Neuron (in vitro differentiated cells): ENCODE data around the gene CTTN.
"Not testable (repeated sequence)": the region's sequence is repeated elsewhere in the genome, so short reads cannot be mapped to it uniquely, and the experiment has no call there.

Experiments used
- H2AFZ ChIP-seq: one replicate; pipeline ENCODE4 v1.6.1; 2013; ENCODE audit warnings: low read depth, mild to moderate bottlenecking, inconsistent platforms, low read length, moderate library complexity
- H3K27me3 ChIP-seq: one replicate; pipeline ENCODE4 v1.6.1; 2013; ENCODE audit warnings: low read length; ENCODE audit not compliant: insufficient read depth
- H3K36me3 ChIP-seq: one replicate; pipeline ENCODE4 v1.6.1; 2013; ENCODE audit warnings: low read length; ENCODE audit not compliant: insufficient read depth
- H3K4me1 ChIP-seq: one replicate; pipeline ENCODE4 v1.6.1; 2013; ENCODE audit warnings: low read length; ENCODE audit not compliant: insufficient read depth
- H3K4me3 ChIP-seq: 2 replicates; pipeline ENCODE4 v1.5.1; 2013; ENCODE audit warnings: mild to moderate bottlenecking, low read length, moderate library complexity
- H3K9me3 ChIP-seq: one replicate; pipeline ENCODE4 v1.6.1; 2013; ENCODE audit warnings: low read length

Gene CTTN

GRCh38 chr11:70384566-70385152 lies 13.7 kb upstream of the CTTN start:
- Histone ChIP-seq H3K4me1 (no peaks in the 10 kb centered on the region), H3K4me3 (no peak overlapping the region), H3K36me3 (peaks cover 38% of the 10 kb centered on the region)

DNA sequence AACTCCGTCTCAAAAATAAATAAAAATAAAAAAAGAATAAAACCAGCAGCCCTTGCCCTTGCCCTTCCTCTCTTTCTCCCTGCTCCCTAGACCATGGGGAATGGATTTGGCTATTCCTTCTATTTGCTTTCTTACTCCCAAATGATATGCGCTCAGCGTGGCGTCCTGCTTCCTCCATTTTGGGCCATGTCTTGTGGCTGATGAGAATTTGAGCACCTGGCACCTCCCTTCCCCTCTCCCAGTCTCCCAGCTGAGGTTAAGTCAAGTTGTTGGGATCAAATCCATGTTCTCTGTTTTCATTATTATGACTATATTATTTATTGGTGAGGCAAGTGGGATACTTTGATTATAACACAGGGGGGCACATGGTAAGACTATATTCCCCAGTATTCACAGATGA lies 10.8 kb upstream of the CTTN start:
- no peaks in the 10 kb centered on the region for H3K4me1 ChIP-seq
- no peak overlapping the region for H3K4me3 ChIP-seq
- no peak overlapping the region for H2AFZ ChIP-seq
- H3K9me3 ChIP-seq, result no peaks in the 10 kb centered on the region
- H3K36me3 ChIP-seq, result peaks cover 29% of the 10 kb centered on the region
- H3K27me3 ChIP-seq, result no peaks in the 10 kb centered on the region

More at GRCh38 chr11:70384566-70385152, 13.7 kb upstream of the CTTN start:
- Histone ChIP-seq H2AFZ (no peak overlapping the region), H3K27me3 (no peaks in the 10 kb centered on the region), H3K9me3 (no peaks in the 10 kb centered on the region)

DNA sequence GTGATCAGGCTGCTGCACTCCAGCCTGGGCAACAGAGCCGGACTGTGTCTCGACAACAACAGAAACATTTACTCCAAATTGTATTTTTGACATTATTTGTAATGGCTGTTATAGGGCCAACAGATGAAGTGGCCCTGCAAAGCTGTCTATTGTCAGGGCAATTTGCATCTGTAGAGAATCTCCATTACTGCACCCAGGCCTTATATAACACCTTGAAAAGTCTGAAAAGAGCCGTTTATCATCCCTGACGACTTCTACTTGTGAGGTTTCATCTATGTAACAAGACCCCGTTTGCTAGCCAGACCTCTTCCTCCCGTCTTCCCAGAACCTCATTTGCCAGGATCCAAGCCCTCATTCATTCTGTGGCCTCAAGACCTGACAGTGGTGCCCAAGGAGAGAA lies 9.1 kb upstream of the CTTN start:
- H2AFZ ChIP-seq, result no peak overlapping the region
- H3K4me3 ChIP-seq, result no peak overlapping the region
- no peaks in the 10 kb centered on the region for H3K27me3 ChIP-seq
- H3K36me3 ChIP-seq, result peaks cover 21% of the 10 kb centered on the region
- H3K9me3 ChIP-seq, result no peaks in the 10 kb centered on the region
- no peaks in the 10 kb centered on the region for H3K4me1 ChIP-seq

- H3K9me3 ChIP-seq, H3K4me3 ChIP-seq, H3K4me1 ChIP-seq, H2AFZ ChIP-seq, H3K27me3 ChIP-seq: not testable (repeated sequence)
- H3K36me3 ChIP-seq, result peaks cover 15% of the 10 kb centered on the region
Measured at GRCh38 chr11:70390882-70391281, 7.4 kb upstream of the CTTN start.

GRCh38 chr11:70394211-70394950 lies 3.9 kb upstream of the CTTN start:
- H3K4me3 ChIP-seq, result no peak overlapping the region
- H3K9me3 ChIP-seq, result no peaks in the 10 kb centered on the region
- H2AFZ ChIP-seq, result no peak overlapping the region
- peaks cover 8% of the 10 kb centered on the region for H3K4me1 ChIP-seq
- peaks cover 10% of the 10 kb centered on the region for H3K36me3 ChIP-seq
- H3K27me3 ChIP-seq, result no peaks in the 10 kb centered on the region

DNA sequence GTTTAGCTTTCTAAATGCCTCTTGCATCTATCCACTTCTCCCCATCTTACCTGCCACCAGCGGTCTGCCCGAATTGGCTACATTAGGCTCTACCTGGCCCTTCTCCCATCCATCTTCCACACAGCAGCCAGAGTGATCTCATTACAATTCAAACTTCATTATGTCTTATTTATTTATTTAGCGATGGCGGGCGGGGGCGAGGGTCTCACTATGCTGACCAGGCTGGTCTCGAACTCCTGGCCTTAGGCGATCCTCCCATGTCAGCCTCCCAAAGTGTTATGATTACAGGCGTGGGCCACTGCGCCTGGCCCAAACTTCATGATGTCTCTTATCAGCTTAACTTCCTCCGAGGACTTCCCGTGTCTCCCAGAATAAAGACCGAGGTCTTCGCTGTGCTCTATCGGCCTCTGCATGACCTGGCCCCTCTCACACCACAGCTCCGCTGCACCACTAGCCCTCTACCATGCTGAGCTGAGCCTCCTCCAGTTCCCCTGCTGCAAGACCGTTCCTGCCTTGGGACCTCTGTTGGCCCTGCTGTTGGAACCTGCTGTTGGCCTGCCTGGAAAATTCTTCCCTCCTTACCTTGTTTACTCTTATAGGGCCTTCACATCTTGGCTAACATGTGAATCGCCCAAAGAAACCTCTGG lies 870 bp upstream of the CTTN start:
- Histone ChIP-seq H2AFZ (peak overlapping the region; percentile 67), H3K36me3 (peaks cover 15% of the 10 kb centered on the region), H3K4me1 (peaks cover 20% of the 10 kb centered on the region), H3K9me3 (no peaks in the 10 kb centered on the region), H3K4me3 (peak overlapping the region; percentile 74), H3K27me3 (no peaks in the 10 kb centered on the region)

DNA sequence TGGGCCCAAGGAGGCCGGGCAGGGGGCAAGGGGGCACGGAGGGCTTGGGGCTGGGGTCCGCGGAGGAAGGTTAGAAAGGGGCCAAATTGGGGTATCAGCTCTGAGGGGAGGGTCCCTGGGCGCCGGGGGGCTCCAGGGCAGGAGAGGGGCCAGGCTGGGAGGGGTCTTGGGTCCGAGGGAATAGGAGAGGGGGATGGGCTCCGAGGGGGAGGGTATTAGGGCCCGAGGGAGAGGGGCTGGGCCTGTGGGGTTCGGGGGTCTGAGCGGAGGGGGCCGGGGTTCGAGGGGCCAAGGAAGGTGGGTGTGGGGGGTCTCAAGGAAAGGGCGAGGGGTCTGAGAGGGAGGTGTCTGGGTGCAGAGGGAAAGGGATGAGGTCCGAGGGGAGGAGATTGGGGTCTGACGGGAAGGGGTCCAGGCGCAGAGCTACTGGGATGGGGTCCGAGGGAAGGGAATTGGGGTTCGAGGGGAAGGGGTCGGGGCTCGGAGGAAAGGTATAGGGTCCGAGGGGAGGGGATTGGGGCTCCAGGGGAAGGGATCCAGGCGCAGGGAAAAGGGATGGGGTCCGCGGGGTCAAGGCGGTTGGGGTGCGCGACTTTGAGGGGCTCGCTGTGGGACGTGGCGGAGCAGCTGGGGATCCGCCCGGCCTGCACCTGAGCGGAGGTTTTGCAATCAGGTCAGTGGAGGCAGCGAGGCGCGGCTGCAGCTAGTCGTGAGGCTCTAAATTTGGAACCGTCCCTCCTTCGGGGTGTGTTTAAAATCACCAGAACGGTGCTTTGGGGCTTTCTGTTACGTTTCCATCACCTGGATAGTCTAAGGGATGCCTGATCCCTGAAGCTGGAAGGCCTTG lies 728 bp downstream of the CTTN start:
- peaks cover 13% of the 10 kb centered on the region for H3K36me3 ChIP-seq
- H3K27me3 ChIP-seq, result no peaks in the 10 kb centered on the region
- H2AFZ ChIP-seq, result no peak overlapping the region
- no peaks in the 10 kb centered on the region for H3K9me3 ChIP-seq
- peaks cover 22% of the 10 kb centered on the region for H3K4me1 ChIP-seq
- H3K4me3 ChIP-seq, result peak overlapping the region; percentile 74

DNA sequence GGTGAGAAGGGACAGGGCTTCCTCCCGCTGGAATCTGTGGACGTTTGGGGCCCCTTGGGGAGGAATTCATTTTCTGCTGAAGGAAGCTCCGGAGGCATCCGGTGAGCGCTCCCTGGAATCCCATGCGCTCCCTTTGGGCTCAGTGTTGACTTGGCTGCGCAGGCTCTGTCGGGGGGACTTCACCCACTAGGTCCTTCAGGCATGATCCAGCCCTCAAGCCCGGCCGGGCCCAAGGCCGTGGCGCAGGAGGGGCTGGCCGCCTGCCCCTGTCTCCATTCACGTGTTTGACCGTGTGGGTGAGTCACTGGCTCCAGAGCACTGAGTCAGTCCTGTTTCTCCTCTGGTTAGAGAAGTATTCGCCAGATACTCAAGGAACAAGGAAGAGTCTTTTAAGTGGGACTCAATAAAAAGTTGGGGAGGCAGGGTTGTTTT lies 1.4 kb downstream of the CTTN start:
- H3K9me3 ChIP-seq, result no peaks in the 10 kb centered on the region
- peak overlapping the region; percentile 74 for H3K4me3 ChIP-seq
- peaks cover 10% of the 10 kb centered on the region for H3K36me3 ChIP-seq
- peaks cover 25% of the 10 kb centered on the region for H3K4me1 ChIP-seq
- no peaks in the 10 kb centered on the region for H3K27me3 ChIP-seq
- H2AFZ ChIP-seq, result no peak overlapping the region

GRCh38 chr11:70400643-70401042 lies 2.3 kb downstream of the CTTN start:
- Histone ChIP-seq H3K4me1 (peaks cover 25% of the 10 kb centered on the region), H3K36me3 (peaks cover 15% of the 10 kb centered on the region), H3K9me3 (no peaks in the 10 kb centered on the region), H3K4me3 (no peak overlapping the region), H2AFZ (no peak overlapping the region), H3K27me3 (no peaks in the 10 kb centered on the region)

DNA sequence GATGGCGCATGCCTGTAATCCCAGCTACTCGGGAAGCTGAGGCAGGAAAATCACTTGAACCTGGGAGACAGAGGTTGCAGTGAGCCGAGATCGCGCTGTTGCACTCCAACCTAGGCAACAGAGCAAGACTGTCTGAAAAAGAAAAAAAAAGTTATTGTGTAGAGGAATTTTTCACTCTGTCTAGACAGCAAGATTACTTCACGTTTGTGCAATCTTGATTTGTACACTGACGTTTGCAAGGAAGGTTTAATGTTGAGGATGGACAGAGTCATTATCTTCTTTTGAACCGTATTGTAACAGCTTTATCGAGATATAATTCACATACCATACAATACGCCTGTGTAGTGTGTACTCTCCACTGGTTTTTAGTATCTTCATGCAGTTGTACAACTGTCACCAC lies 3.7 kb downstream of the CTTN start:
- H3K9me3 ChIP-seq, result no peaks in the 10 kb centered on the region
- peaks cover 25% of the 10 kb centered on the region for H3K4me1 ChIP-seq
- H2AFZ ChIP-seq, result no peak overlapping the region
- H3K4me3 ChIP-seq, result no peak overlapping the region
- no peaks in the 10 kb centered on the region for H3K27me3 ChIP-seq
- H3K36me3 ChIP-seq, result peaks cover 22% of the 10 kb centered on the region

GRCh38 chr11:70402685-70403084 lies 4.4 kb downstream of the CTTN start:
- H2AFZ ChIP-seq, result no peak overlapping the region
- no peak overlapping the region for H3K4me3 ChIP-seq
- peaks cover 19% of the 10 kb centered on the region for H3K4me1 ChIP-seq
- no peaks in the 10 kb centered on the region for H3K27me3 ChIP-seq
- no peaks in the 10 kb centered on the region for H3K9me3 ChIP-seq
- H3K36me3 ChIP-seq, result peaks cover 29% of the 10 kb centered on the region

DNA sequence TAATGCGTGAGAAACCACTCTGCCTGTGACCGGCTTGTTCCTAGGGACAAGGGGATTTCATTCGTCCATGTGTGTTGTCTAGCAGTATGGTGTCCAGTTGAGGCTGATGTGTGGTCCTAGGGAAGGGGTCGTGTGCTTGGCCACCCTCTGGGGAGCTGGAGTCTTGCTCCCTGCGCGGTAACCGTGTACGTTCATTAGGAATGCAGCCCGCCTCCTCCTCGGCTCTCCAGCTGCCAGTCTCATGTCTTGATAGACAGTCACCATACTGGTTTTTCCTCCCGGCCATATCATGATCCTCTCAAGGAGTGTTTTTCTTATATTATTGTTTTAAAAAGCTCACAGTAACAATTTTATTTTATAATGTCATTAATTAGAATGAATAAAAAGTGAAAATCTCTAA lies 5.9 kb downstream of the CTTN start:
- Histone ChIP-seq H3K4me1 (peaks cover 18% of the 10 kb centered on the region), H3K9me3 (no peaks in the 10 kb centered on the region), H3K36me3 (peaks cover 43% of the 10 kb centered on the region), H2AFZ (no peak overlapping the region), H3K4me3 (no peak overlapping the region), H3K27me3 (no peaks in the 10 kb centered on the region)
